Karpas-422 (cell line): Measurements from ENCODE around the gene CLDN15. TPM values are rescaled to one million over a fixed set of nuclear protein-coding genes. Genes with fewer than 3 reads are reported as not detected.
A peak's percentile ranks its signal among the peaks of the same experiment; 100 is the strongest.
"Not testable (repeated sequence)": the region's sequence is repeated elsewhere in the genome, so short reads cannot be mapped to it uniquely, and the experiment has no call there.

Experiments used
- DNase-seq: peaks from one replicate; pipeline ENCODE4 v3.0.0-alpha.2; 2015
- H2AFZ ChIP-seq: fragments of 200-600 bp; sonication (generic); 2 replicates; pipeline ENCODE4 v1.6.1; 2014; ENCODE audit warnings: antibody characterized with exemption, low read length, mixed read lengths
- H3K27ac ChIP-seq: fragments of 200-600 bp; sonication (generic); 2 replicates; pipeline ENCODE4 v1.5.1; 2014; ENCODE audit warnings: mild to moderate bottlenecking, low read length, moderate library complexity
- H3K27me3 ChIP-seq: fragments of 200-600 bp; sonication (generic); 2 replicates; pipeline ENCODE4 v1.6.1; 2014; ENCODE audit warnings: low read length, mixed read lengths
- H3K36me3 ChIP-seq: fragments of 200-600 bp; sonication (generic); 2 replicates; pipeline ENCODE4 v1.6.1; 2014; ENCODE audit warnings: low read length, mixed read lengths; ENCODE audit not compliant: insufficient read depth
- H3K4me1 ChIP-seq: fragments of 200-600 bp; sonication (generic); 2 replicates; pipeline ENCODE4 v1.6.1; 2014; ENCODE audit warnings: mild to moderate bottlenecking, low read length, mixed read lengths
- H3K4me2 ChIP-seq: fragments of 200-600 bp; sonication (generic); 2 replicates; pipeline ENCODE4 v1.6.1; 2014; ENCODE audit warnings: low read length, low read depth, mild to moderate bottlenecking; ENCODE audit not compliant: poor library complexity, severe bottlenecking
- H3K4me3 ChIP-seq: fragments of 200-600 bp; sonication (generic); 2 replicates; pipeline ENCODE4 v1.5.1; 2014; ENCODE audit warnings: mild to moderate bottlenecking, antibody characterized with exemption, low read length, mixed read lengths
- H3K79me2 ChIP-seq: fragments of 200-600 bp; sonication (generic); 2 replicates; pipeline ENCODE4 v1.6.1; 2014; ENCODE audit warnings: mild to moderate bottlenecking, low read length, mixed read lengths
- H3K9ac ChIP-seq: fragments of 200-600 bp; sonication (generic); 2 replicates; pipeline ENCODE4 v1.6.0; 2014; ENCODE audit warnings: low read length
- H3K9me2 ChIP-seq: fragments of 200-600 bp; sonication (generic), shearing (Covaris generic); replicated peaks from 2 replicates; pipeline ENCODE4 v1.6.0; 2014; ENCODE audit warnings: mild to moderate bottlenecking, low read length, moderate library complexity; ENCODE audit not compliant: insufficient read depth
- H3K9me3 ChIP-seq: fragments of 300-700, 200-600 bp; sonication (generic); 2 replicates; pipeline ENCODE4 v1.6.1; 2014; ENCODE audit warnings: low read length, mixed read lengths
- H4K20me1 ChIP-seq: fragments of 200-600 bp; sonication (generic); 2 replicates; pipeline ENCODE4 v1.6.1; 2014; ENCODE audit warnings: mild to moderate bottlenecking, antibody characterized with exemption, low read length, low read depth; ENCODE audit not compliant: insufficient read depth
- total RNA-seq: library from RNA; depleted of rRNA; stranded (reverse); fragments of >200 nt; shearing (Covaris generic); gene quantifications from 2 replicates; pipeline ENCODE4 v1.2.3, GENCODE V29; 2014; ENCODE audit warnings: low replicate concordance

The CLDN15 gene
- total RNA-seq, 1 experiment from 2014 or later = 12.2 TPM

- no peaks in the 10 kb centered on the region for H3K4me1 ChIP-seq
- no peaks in the 10 kb centered on the region for H3K27me3 ChIP-seq
- no peak for DNase-seq
- H3K36me3 ChIP-seq = no peaks in the 10 kb centered on the region
- H3K4me3 ChIP-seq = no peak overlapping the region
- H2AFZ ChIP-seq = no peak overlapping the region
- no peak overlapping the region for H3K27ac ChIP-seq
- H3K79me2 ChIP-seq = no peaks in the 10 kb centered on the region
- no peaks in the 10 kb centered on the region for H4K20me1 ChIP-seq
- no peak overlapping the region for H3K9ac ChIP-seq
- no peaks in the 10 kb centered on the region for H3K9me3 ChIP-seq
- H3K9me2 ChIP-seq = no peaks in the 10 kb centered on the region
- no peak overlapping the region for H3K4me2 ChIP-seq
These were observed 33.4 kb upstream of the CLDN15 start for GRCh38 chr7:101271021-101271420.

- Histone ChIP-seq H3K4me1 (no peaks in the 10 kb centered on the region), H3K9me2 (no peaks in the 10 kb centered on the region), H2AFZ (no peak overlapping the region), H3K36me3 (no peaks in the 10 kb centered on the region), H4K20me1 (no peaks in the 10 kb centered on the region), H3K27ac (no peak overlapping the region), H3K4me3 (no peak overlapping the region), H3K27me3 (no peaks in the 10 kb centered on the region), H3K79me2 (no peaks in the 10 kb centered on the region), H3K9me3 (no peaks in the 10 kb centered on the region), H3K4me2 (no peak overlapping the region), H3K9ac (no peak overlapping the region)
- no peak for DNase-seq
These were observed 32.1 kb upstream of the CLDN15 start for GRCh38 chr7:101269664-101270063.

- no peak for DNase-seq
- Histone ChIP-seq H2AFZ (no peak overlapping the region), H3K4me2 (no peak overlapping the region)
These were observed 28.3 kb upstream of the CLDN15 start for GRCh38 chr7:101265622-101266516.

GRCh38 chr7:101264102-101264706 lies 26.6 kb upstream of the CLDN15 start:
- not testable (repeated sequence) for H3K4me2 ChIP-seq, H3K36me3 ChIP-seq, H3K4me1 ChIP-seq, H3K27ac ChIP-seq, H3K9me3 ChIP-seq, H3K27me3 ChIP-seq, H3K4me3 ChIP-seq, H2AFZ ChIP-seq, H3K79me2 ChIP-seq, H3K9me2 ChIP-seq, H4K20me1 ChIP-seq, H3K9ac ChIP-seq, DNase-seq

More at GRCh38 chr7:101265622-101266516, 28.3 kb upstream of the CLDN15 start:
- Histone ChIP-seq H3K79me2 (no peaks in the 10 kb centered on the region), H3K9ac (no peak overlapping the region), H3K4me3 (no peak overlapping the region), H3K27me3 (no peaks in the 10 kb centered on the region), H3K9me2 (no peaks in the 10 kb centered on the region), H3K27ac (no peak overlapping the region), H3K4me1 (no peaks in the 10 kb centered on the region), H4K20me1 (no peaks in the 10 kb centered on the region), H3K36me3 (no peaks in the 10 kb centered on the region), H3K9me3 (no peaks in the 10 kb centered on the region)

- H3K4me3 ChIP-seq = no peak overlapping the region
- no peaks in the 10 kb centered on the region for H4K20me1 ChIP-seq
- H3K4me1 ChIP-seq = no peaks in the 10 kb centered on the region
These were observed 20.7 kb upstream of the CLDN15 start for GRCh38 chr7:101258243-101258731.

GRCh38 chr7:101255796-101256195 lies 18.2 kb upstream of the CLDN15 start:
- no peaks in the 10 kb centered on the region for H3K27me3 ChIP-seq
- no peak for DNase-seq

More at GRCh38 chr7:101258243-101258731, 20.7 kb upstream of the CLDN15 start:
- Histone ChIP-seq H3K9ac (no peak overlapping the region), H3K4me2 (no peak overlapping the region), H2AFZ (no peak overlapping the region), H3K27me3 (no peaks in the 10 kb centered on the region), H3K27ac (no peak overlapping the region), H3K36me3 (no peaks in the 10 kb centered on the region), H3K9me2 (no peaks in the 10 kb centered on the region), H3K9me3 (no peaks in the 10 kb centered on the region), H3K79me2 (no peaks in the 10 kb centered on the region)
- DNase-seq = no peak

GRCh38 chr7:101253199-101253598 lies 15.6 kb upstream of the CLDN15 start:
- Histone ChIP-seq H3K4me1 (peaks cover 20% of the 10 kb centered on the region), H3K4me2 (peak overlapping the region; percentile 59), H3K79me2 (peaks cover 34% of the 10 kb centered on the region), H3K9ac (peak overlapping the region; percentile 55; the same call in 1 of the 2 replicates)
- H3K9me3 ChIP-seq, H3K36me3 ChIP-seq, H3K9me2 ChIP-seq, H2AFZ ChIP-seq, H4K20me1 ChIP-seq, H3K4me3 ChIP-seq, DNase-seq, H3K27me3 ChIP-seq, H3K27ac ChIP-seq: not testable (repeated sequence)

More at GRCh38 chr7:101255796-101256195, 18.2 kb upstream of the CLDN15 start:
- Histone ChIP-seq H2AFZ (no peak overlapping the region), H3K9ac (no peak overlapping the region), H3K9me2 (no peaks in the 10 kb centered on the region), H3K9me3 (no peaks in the 10 kb centered on the region), H3K4me2 (no peak overlapping the region), H3K27ac (no peak overlapping the region), H3K4me1 (peaks cover 13% of the 10 kb centered on the region), H3K36me3 (no peaks in the 10 kb centered on the region), H4K20me1 (no peaks in the 10 kb centered on the region; the same call in 1 of the 2 replicates), H3K79me2 (peaks cover 13% of the 10 kb centered on the region), H3K4me3 (no peak overlapping the region)
